ENCODE results near the gene SRSF7.
"Not testable (repeated sequence)": the region's sequence is repeated elsewhere in the genome, so short reads cannot be mapped to it uniquely, and the experiment has no call there.

Gene SRSF7

DNA sequence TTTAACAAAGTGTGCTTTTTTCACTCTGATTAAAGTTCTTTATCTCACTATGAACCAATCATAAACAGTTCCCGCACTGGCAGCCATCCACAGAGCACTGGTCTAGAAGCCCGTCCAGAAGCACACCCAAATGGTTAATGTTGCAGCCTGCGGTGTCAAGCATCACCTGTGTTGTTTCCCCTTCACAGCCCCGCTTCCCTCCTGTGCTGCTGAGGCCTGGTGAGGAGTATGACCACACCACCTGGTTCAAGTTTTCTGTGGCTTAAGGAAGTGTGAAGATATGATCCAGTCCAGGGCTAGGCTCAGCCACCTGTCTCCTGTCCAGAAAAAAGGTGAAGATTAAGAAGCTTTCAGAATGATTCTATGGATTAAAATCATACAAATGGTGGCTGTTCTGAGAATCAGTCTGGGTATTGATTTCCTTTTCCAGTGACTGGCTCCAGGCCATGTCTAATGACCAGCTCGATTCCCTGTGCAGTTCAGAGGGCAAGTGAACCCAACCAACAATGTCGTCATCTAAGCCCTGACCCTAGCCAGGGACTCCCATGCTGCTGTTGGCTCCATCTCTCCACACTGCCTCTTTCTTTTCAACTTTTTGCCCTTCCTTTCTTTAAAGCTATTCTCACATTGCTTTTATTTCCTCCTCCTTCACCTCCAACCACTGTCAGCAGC, 17.7 kb downstream of the SRSF7 start:
- Mint-ChIP-seq H3K27ac (no peak overlapping the region), H3K27me3 (no peaks in the 10 kb centered on the region), H3K36me3 (peaks cover 42% of the 10 kb centered on the region), H3K4me3 (no peak overlapping the region), H3K4me1 (no peaks in the 10 kb centered on the region), H3K9me3 (no peaks in the 10 kb centered on the region)
- DNase-seq = peak; percentile 18
- CTCF ChIA-PET = interaction anchor here (1.1 to 7.7 kb wide), 8 partner anchors 9 to 224 kb away, joined by 3 to 64 read pairs (median 4); no protein-coding TSS in a partner anchor

DNA sequence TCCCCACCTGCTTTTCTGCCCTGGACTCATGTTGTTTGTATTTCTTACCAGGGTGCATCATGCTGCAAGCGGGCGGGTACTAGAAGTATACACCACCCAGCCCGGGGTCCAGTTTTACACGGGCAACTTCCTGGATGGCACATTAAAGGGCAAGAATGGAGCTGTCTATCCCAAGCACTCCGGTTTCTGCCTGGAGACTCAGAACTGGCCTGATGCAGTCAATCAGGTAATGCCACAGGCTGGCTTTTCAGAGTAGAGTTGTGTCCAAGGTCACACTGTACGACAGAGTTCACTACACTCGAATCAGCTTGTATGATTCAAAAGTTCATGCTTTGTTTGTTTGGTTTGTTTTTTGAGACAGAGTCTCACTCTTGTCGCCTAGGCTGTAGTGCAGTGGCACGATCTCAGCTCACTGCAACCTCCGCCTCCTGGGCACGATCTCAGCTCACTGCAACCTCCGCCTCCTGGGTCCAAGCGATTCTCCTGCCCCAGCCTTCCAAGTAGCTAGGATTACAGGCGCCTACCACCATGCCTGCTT, 19.4 kb downstream of the SRSF7 start:
- Mint-ChIP-seq H3K9me3 (no peaks in the 10 kb centered on the region), H3K4me1 (no peaks in the 10 kb centered on the region), H3K4me3 (no peak overlapping the region), H3K27me3 (no peaks in the 10 kb centered on the region), H3K36me3 (peaks cover 34% of the 10 kb centered on the region), H3K27ac (no peak overlapping the region)
- DNase-seq = peak; percentile 5
- CTCF ChIA-PET = interaction anchor here (0.9 to 7.7 kb wide), 8 partner anchors 11 to 199 kb away, joined by 3 to 64 read pairs (median 4); no protein-coding TSS in a partner anchor

DNA sequence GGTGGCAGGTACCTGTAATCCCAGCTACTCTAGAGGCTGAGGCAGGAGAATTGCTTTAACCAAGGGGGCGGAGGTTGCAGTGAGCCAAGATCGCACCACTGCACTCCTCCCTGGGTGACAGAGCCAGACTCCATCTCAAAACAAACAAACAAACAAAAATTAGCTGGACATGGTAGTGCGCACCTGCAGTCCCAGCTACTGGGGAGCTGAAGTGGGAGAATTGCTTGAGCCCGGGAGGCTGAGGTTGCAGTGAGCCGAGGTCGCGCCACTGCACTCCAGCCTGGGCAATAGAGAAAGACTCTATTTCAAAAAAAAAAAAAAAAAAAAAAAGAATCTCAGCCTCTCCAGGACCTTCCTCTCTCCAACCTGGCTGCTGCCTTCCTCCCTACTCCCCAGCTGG, 20.1 kb downstream of the SRSF7 start:
- Mint-ChIP-seq H3K4me1 (no peaks in the 10 kb centered on the region), H3K4me3 (no peak overlapping the region), H3K9me3 (no peaks in the 10 kb centered on the region), H3K27me3 (no peaks in the 10 kb centered on the region), H3K36me3 (peaks cover 34% of the 10 kb centered on the region), H3K27ac (no peak overlapping the region)
- CTCF ChIA-PET = interaction anchor here (1.2 to 7.7 kb wide), 5 partner anchors 11 to 198 kb away, joined by 3 to 64 read pairs (median 6); no protein-coding TSS in a partner anchor
- DNase-seq = peak; percentile 17

- H3K9me3 Mint-ChIP-seq = no peaks in the 10 kb centered on the region
- peak overlapping the region; percentile 19 for H3K27ac Mint-ChIP-seq
- H3K27me3 Mint-ChIP-seq = no peaks in the 10 kb centered on the region
- H3K4me3 Mint-ChIP-seq = no peak overlapping the region
- peak; percentile 3 for DNase-seq
- CTCF ChIA-PET = interaction anchor here (1.0 to 9.1 kb wide), 5 partner anchors 14 to 193 kb away, joined by 3 to 91 read pairs (median 25); partner anchors contain the start of gene HNRNPLL
- peaks cover 11% of the 10 kb centered on the region for H3K4me1 Mint-ChIP-seq
- H3K36me3 Mint-ChIP-seq = peaks cover 35% of the 10 kb centered on the region
Measured at GRCh38 chr2:38728694-38729093, 22.5 kb downstream of the SRSF7 start.

DNA sequence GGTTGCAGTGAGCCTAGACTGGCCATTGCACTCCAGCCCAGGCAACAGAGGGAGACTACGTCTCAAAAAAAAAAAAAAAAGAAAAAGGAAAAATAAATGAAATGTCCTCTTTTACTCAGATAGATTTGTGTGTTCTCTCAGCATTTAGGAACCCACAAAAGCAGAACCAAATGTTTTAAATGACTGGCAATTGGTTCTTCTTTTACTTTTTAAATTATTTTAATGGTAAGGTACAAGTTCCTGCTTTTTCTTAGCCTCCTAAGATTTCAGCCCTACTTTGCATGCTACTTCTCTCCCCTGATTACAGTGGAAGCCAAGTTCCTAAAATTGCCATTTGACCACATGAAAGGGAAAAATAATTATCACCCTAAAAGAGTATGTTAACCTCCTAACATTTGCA, 23.5 kb downstream of the SRSF7 start:
- Mint-ChIP-seq H3K4me3 (no peak overlapping the region), H3K27ac (no peak overlapping the region), H3K4me1 (peaks cover 20% of the 10 kb centered on the region), H3K36me3 (peaks cover 29% of the 10 kb centered on the region), H3K27me3 (no peaks in the 10 kb centered on the region), H3K9me3 (no peaks in the 10 kb centered on the region)
- no peak for DNase-seq
- CTCF ChIA-PET = interaction anchor here (1.0 to 9.1 kb wide), 4 partner anchors 44 to 185 kb away, joined by 3 to 91 read pairs (median 14); partner anchors contain the start of gene HNRNPLL

DNA sequence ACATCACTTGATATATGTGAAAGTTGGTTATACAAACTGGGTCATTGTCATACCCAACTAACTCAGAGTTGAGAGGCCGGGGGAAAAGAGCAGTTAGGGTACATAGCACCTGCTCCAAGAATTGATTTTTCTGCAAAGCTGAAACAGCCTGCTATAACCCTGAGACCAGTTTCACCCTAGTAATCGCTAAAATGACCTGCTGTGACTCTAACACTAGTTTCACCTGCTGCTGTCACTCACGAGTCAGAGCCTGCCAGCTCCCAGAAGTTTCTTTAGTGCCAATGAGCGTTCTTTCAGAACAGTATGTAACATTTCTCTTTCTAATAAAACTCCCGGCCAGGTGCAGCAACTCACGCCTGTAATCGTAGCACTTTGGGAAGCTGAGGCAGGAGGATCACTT, 28.0 kb downstream of the SRSF7 start:
- H3K9me3 Mint-ChIP-seq = peaks cover 5% of the 10 kb centered on the region
- H3K27me3 Mint-ChIP-seq = no peaks in the 10 kb centered on the region
- no peak overlapping the region for H3K4me3 Mint-ChIP-seq
- H3K27ac Mint-ChIP-seq = peak overlapping the region; percentile 53
- peaks cover 29% of the 10 kb centered on the region for H3K36me3 Mint-ChIP-seq
- peaks cover 43% of the 10 kb centered on the region for H3K4me1 Mint-ChIP-seq
- CTCF ChIA-PET = interaction anchor here (0.8 to 12.3 kb wide), 9 partner anchors 11 to 187 kb away, joined by 3 to 130 read pairs (median 3); partner anchors contain the start of genes GALM and HNRNPLL
- DNase-seq = peak; percentile 10

- CTCF ChIA-PET = interaction anchor here (0.8 to 12.3 kb wide), 11 partner anchors 9 to 186 kb away, joined by 3 to 130 read pairs (median 4); partner anchors contain the start of genes GALM and HNRNPLL
- Mint-ChIP-seq H3K27ac (peak overlapping the region; percentile 77), H3K4me1 (peaks cover 43% of the 10 kb centered on the region), H3K9me3 (peaks cover 5% of the 10 kb centered on the region), H3K36me3 (peaks cover 31% of the 10 kb centered on the region), H3K4me3 (peak overlapping the region; percentile 0), H3K27me3 (no peaks in the 10 kb centered on the region)
- peak; percentile 21 for DNase-seq
Measured at GRCh38 chr2:38722271-38723061, 28.7 kb downstream of the SRSF7 start.

DNA sequence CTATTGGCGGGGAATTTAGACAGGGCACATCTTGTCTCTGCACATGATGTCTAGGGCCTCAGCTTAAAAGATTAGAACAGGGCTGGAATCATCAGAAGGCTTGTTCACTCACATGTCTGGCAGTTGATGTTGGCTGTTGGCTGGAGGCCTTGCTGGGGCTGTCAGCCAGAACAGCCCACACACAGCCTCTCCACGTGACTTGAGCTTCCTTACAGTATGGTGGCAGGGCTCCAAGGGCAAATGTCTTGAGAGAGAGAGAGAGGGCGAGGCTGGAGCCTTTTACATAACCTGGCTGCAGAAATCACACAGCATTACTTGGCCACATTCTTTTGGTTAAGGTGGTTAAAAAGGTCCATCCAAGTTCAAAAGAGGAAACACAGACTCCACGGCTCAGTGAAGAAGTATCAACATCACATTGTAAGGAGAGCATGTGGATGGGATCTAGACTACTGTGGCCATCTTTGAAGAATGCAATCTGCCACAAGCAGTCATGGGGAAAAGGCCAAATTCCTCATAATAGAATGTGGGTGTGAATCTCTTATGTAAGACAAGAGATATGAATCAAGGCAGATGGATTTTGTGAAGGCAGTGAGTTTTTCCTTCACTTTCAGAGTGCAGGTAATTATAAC, 30.4 kb downstream of the SRSF7 start:
- CTCF ChIA-PET = interaction anchor here (9.1 to 12.3 kb wide), 2 partner anchors 117 to 138 kb away, joined by 91 to 130 read pairs; partner anchors contain the start of gene HNRNPLL
- DNase-seq = no peak
- no peak overlapping the region for H3K4me3 Mint-ChIP-seq

DNA sequence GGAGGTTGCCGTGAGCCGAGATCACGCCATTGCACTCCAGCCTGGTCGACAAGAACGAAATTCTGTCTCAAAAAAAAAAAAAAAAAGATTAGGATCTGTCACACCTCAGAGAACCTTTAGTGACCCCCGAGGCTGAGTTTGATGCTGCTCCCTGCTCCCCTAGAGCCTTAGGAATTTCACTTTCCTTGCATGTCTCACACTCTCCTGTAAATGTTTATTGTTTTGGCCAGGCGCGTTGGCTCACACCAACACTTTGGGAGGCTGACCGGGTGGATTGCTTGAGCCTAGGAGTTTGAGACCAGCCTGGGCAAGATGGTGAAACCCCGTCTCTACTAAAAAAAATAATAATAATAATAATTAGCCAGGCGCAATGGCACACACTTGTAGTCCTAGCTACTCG, 31.5 kb downstream of the SRSF7 start:
- Mint-ChIP-seq H3K27ac (no peak overlapping the region), H3K27me3 (no peaks in the 10 kb centered on the region), H3K9me3 (peaks cover 5% of the 10 kb centered on the region), H3K4me3 (no peak overlapping the region), H3K36me3 (peaks cover 43% of the 10 kb centered on the region), H3K4me1 (peaks cover 42% of the 10 kb centered on the region)
- DNase-seq = no peak
- CTCF ChIA-PET = interaction anchor here (0.6 to 12.3 kb wide), 3 partner anchors 28 to 258 kb away, joined by 3 to 130 read pairs (median 3); no protein-coding TSS in a partner anchor

More for the DNA sequence above, 30.4 kb downstream of the SRSF7 start:
- Mint-ChIP-seq H3K36me3 (peaks cover 40% of the 10 kb centered on the region), H3K9me3 (peaks cover 5% of the 10 kb centered on the region), H3K27me3 (no peaks in the 10 kb centered on the region), H3K4me1 (peaks cover 40% of the 10 kb centered on the region), H3K27ac (peak overlapping the region; percentile 45)

DNA sequence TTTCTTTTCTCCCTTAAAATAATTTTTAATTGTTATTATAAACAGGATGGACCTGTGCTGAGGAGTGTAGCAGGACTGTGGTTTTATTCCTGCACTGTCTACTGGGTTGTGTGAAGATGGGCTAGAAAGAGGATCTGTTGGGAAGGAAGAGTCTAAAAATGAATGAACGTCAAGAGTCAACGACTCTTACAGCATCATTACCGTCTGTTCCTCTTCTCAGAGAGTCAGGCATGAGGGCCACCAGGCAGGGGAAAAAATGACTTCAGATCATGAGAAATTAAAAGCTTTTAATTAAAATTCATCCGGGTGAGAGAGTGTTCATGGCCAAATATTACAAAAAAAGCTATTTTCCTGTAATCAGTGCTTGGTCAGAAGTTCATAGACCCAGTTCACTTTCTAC, 32.6 kb downstream of the SRSF7 start:
- Mint-ChIP-seq H3K27ac (no peak overlapping the region), H3K9me3 (peaks cover 5% of the 10 kb centered on the region), H3K27me3 (no peaks in the 10 kb centered on the region), H3K36me3 (peaks cover 45% of the 10 kb centered on the region), H3K4me3 (no peak overlapping the region), H3K4me1 (peaks cover 45% of the 10 kb centered on the region)
- DNase-seq = no peak
- CTCF ChIA-PET = interaction anchor here (0.7 to 12.3 kb wide), 3 partner anchors 26 to 136 kb away, joined by 3 to 130 read pairs (median 3); no protein-coding TSS in a partner anchor

DNA sequence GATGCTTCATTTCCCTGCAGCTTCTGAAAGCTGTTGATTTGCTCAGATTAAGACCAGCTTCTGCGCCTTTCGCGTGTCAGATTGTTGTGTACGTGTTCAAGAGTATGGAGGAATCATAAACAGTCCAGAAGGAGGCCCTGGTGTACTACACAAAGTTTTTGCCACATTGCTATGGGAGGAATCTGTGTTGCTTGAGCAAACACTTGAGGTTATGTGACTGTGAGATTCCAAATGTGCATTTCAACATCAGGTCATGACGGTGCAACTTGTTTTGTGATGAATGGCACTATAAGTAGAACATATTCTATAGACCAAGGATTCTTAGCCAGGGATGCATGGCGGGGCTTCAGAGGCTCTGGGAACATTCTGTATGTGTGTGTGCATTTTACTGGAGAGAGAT, 35.0 kb downstream of the SRSF7 start:
- peaks cover 8% of the 10 kb centered on the region for H3K9me3 Mint-ChIP-seq
- H3K27me3 Mint-ChIP-seq = no peaks in the 10 kb centered on the region
- peaks cover 57% of the 10 kb centered on the region for H3K36me3 Mint-ChIP-seq
- no peak overlapping the region for H3K4me3 Mint-ChIP-seq
- peaks cover 27% of the 10 kb centered on the region for H3K4me1 Mint-ChIP-seq
- CTCF ChIA-PET = interaction anchor here (1.7 to 12.3 kb wide), 2 partner anchors 9 to 133 kb away, joined by 6 to 130 read pairs; no protein-coding TSS in a partner anchor
- no peak overlapping the region for H3K27ac Mint-ChIP-seq
- DNase-seq = no peak

DNA sequence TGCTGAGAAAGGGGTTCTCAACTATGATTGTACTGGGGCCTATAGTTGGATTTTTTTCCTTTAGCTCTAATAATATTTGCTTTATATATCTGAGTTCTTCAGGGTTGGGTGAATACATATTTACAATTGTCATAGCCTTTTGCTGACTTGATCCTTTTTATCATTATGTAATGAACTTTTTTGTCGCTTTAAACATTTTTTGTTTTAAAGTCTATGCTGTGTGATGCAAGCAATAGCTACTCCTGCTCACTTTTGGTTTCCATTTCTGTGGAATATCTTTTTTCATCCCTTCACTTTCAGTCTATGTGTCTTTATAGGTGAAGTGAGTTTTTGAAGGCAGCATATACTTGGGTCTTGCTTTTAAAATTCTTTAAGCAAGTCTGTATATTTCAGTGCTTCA, 36.2 kb downstream of the SRSF7 start:
- peaks cover 26% of the 10 kb centered on the region for H3K4me1 Mint-ChIP-seq
- not testable (repeated sequence) for H3K4me3 Mint-ChIP-seq, H3K9me3 Mint-ChIP-seq, DNase-seq, H3K27me3 Mint-ChIP-seq, H3K27ac Mint-ChIP-seq
- peaks cover 52% of the 10 kb centered on the region for H3K36me3 Mint-ChIP-seq
- CTCF ChIA-PET = interaction anchor here (1.7 to 12.3 kb wide), 3 partner anchors 10 to 132 kb away, joined by 4 to 130 read pairs (median 6); no protein-coding TSS in a partner anchor

DNA sequence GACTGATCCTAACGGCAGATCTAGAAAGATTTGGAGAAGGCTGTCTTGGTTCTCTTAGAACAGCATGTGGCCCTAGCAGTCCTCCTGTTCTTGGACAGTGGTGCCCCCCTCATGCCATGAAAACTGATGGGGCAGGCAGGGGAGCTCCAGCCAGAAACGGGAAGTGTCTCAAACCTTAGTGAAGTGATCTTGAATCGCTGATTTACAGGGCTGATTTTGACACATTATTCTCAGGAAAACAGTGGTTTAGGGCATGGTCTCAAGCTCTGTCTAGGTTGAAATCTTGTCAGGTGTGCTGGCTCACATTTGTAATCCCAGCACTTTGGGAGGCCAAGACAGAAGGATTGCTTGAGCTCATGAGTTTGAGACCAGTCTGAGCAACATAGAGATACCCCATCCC, 37.8 kb downstream of the SRSF7 start:
- peaks cover 42% of the 10 kb centered on the region for H3K4me1 Mint-ChIP-seq
- CTCF ChIA-PET = interaction anchor here (0.9 to 1.8 kb wide), 5 partner anchors 9 to 132 kb away, joined by 3 to 5 read pairs (median 4); no protein-coding TSS in a partner anchor
- H3K4me3 Mint-ChIP-seq = no peak overlapping the region
- peaks cover 3% of the 10 kb centered on the region for H3K9me3 Mint-ChIP-seq
- no peak overlapping the region for H3K27ac Mint-ChIP-seq
- DNase-seq = no peak
- H3K27me3 Mint-ChIP-seq = no peaks in the 10 kb centered on the region
- peaks cover 49% of the 10 kb centered on the region for H3K36me3 Mint-ChIP-seq
